Measurements from ENCODE around the gene PCBP3. TPM values are rescaled to one million over a fixed set of nuclear protein-coding genes. Genes with fewer than 3 reads are reported as not detected.
"Not testable (repeated sequence)": the region's sequence is repeated elsewhere in the genome, so short reads cannot be mapped to it uniquely, and the experiment has no call there.

The PCBP3 gene
- total RNA-seq, 1 experiment from 2014 or later, result 15.2 TPM

- Histone ChIP-seq H3K4me1 (replicated peaks) (peaks cover 38% of the 10 kb centered on the region), H3K27me3 (replicated peaks) (no peaks in the 10 kb centered on the region), H3K4me3 (peak overlapping the region; percentile 99), H3K27ac (peak overlapping the region; percentile 42), H3K9me3 (replicated peaks) (peaks cover 2% of the 10 kb centered on the region), H3K36me3 (peaks cover 5% of the 10 kb centered on the region; the same call in 1 of the 2 replicates)
- peak in 1 of 2 experiments; percentile 38 for DNase-seq (ENCODE audit: low read depth in 1 of 2, low spot score in 2 of 2)
These were observed 749 bp downstream of the PCBP3 start for GRCh38 chr21:45644041-45644906.

GRCh38 chr21:45651921-45652320, 8.4 kb downstream of the PCBP3 start:
- no peak for DNase-seq (ENCODE audit: low read depth in 1 of 2, low spot score in 2 of 2)
- Histone ChIP-seq H3K36me3 (no peaks in the 10 kb centered on the region; the same call in 1 of the 2 replicates), H3K27me3 (replicated peaks) (no peaks in the 10 kb centered on the region), H3K4me3 (no peak overlapping the region), H3K9me3 (replicated peaks) (no peaks in the 10 kb centered on the region), H3K27ac (no peak overlapping the region), H3K4me1 (replicated peaks) (peaks cover 20% of the 10 kb centered on the region)

- peak in 1 of 2 experiments; percentile 43 for DNase-seq (ENCODE audit: low read depth in 1 of 2, low spot score in 2 of 2)
- Histone ChIP-seq H3K4me1 (replicated peaks) (peaks cover 20% of the 10 kb centered on the region), H3K4me3 (no peak overlapping the region), H3K27me3 (replicated peaks) (no peaks in the 10 kb centered on the region), H3K36me3 (no peaks in the 10 kb centered on the region), H3K27ac (0 out of 2 replicates have a peak overlapping the region, but pooled peaks have one; percentile 8), H3K9me3 (replicated peaks) (no peaks in the 10 kb centered on the region)
These were observed 11.6 kb downstream of the PCBP3 start for GRCh38 chr21:45655124-45655523.

- not testable (repeated sequence) for H3K36me3 ChIP-seq; H3K27me3 ChIP-seq (replicated peaks); H3K4me3 ChIP-seq; DNase-seq (ENCODE audit: low read depth in 1 of 2, low spot score in 2 of 2); H3K27ac ChIP-seq; H3K9me3 ChIP-seq (replicated peaks)
- peaks cover 20% of the 10 kb centered on the region for H3K4me1 ChIP-seq (replicated peaks)
These were observed 12.6 kb downstream of the PCBP3 start for GRCh38 chr21:45656114-45656513.

GRCh38 chr21:45661913-45662622, 18.5 kb downstream of the PCBP3 start:
- not testable (repeated sequence) for H3K36me3 ChIP-seq; H3K9me3 ChIP-seq (replicated peaks); DNase-seq (ENCODE audit: low read depth in 1 of 2, low spot score in 2 of 2); H3K27ac ChIP-seq; H3K27me3 ChIP-seq (replicated peaks); H3K4me3 ChIP-seq; H3K4me1 ChIP-seq (replicated peaks)

- not testable (repeated sequence) for H3K27me3 ChIP-seq (replicated peaks); H3K36me3 ChIP-seq; H3K4me3 ChIP-seq; H3K27ac ChIP-seq; H3K4me1 ChIP-seq (replicated peaks); DNase-seq (ENCODE audit: low read depth in 1 of 2, low spot score in 2 of 2); H3K9me3 ChIP-seq (replicated peaks)
These were observed 19.2 kb downstream of the PCBP3 start for GRCh38 chr21:45662623-45663245.

GRCh38 chr21:45669382-45669781, 25.9 kb downstream of the PCBP3 start:
- no peak for DNase-seq (ENCODE audit: low read depth in 1 of 2, low spot score in 2 of 2)
- H3K27me3 ChIP-seq (replicated peaks), result no peaks in the 10 kb centered on the region
- no peaks in the 10 kb centered on the region for H3K4me1 ChIP-seq (replicated peaks)
- H3K36me3 ChIP-seq, result peaks cover 20% of the 10 kb centered on the region
- peaks cover 3% of the 10 kb centered on the region; the same call in 1 of the 2 replicates for H3K9me3 ChIP-seq (replicated peaks)
- H3K27ac ChIP-seq, result no peak overlapping the region
- H3K4me3 ChIP-seq, result no peak overlapping the region

- Histone ChIP-seq H3K27ac (no peak overlapping the region), H3K36me3 (peaks cover 20% of the 10 kb centered on the region), H3K27me3 (replicated peaks) (no peaks in the 10 kb centered on the region), H3K4me3 (no peak overlapping the region), H3K4me1 (replicated peaks) (no peaks in the 10 kb centered on the region), H3K9me3 (replicated peaks) (peaks cover 3% of the 10 kb centered on the region; the same call in 1 of the 2 replicates)
- no peak for DNase-seq (ENCODE audit: low read depth in 1 of 2, low spot score in 2 of 2)
These were observed 27.2 kb downstream of the PCBP3 start for GRCh38 chr21:45670731-45671130.

- H3K36me3 ChIP-seq, result peaks cover 23% of the 10 kb centered on the region
- H3K9me3 ChIP-seq (replicated peaks); DNase-seq (ENCODE audit: low read depth in 1 of 2, low spot score in 2 of 2): not testable (repeated sequence)
These were observed 35.3 kb downstream of the PCBP3 start for GRCh38 chr21:45678790-45679189.

GRCh38 chr21:45680215-45680614, 36.7 kb downstream of the PCBP3 start:
- H3K36me3 ChIP-seq, result peaks cover 14% of the 10 kb centered on the region; the same call in 1 of the 2 replicates
- no peak overlapping the region for H3K4me3 ChIP-seq
- H3K9me3 ChIP-seq (replicated peaks), result no peaks in the 10 kb centered on the region
- no peak overlapping the region for H3K27ac ChIP-seq
- no peaks in the 10 kb centered on the region for H3K27me3 ChIP-seq (replicated peaks)
- no peaks in the 10 kb centered on the region for H3K4me1 ChIP-seq (replicated peaks)
- DNase-seq (ENCODE audit: low read depth in 1 of 2, low spot score in 2 of 2), result no peak

More at GRCh38 chr21:45678790-45679189, 35.3 kb downstream of the PCBP3 start:
- H3K4me1 ChIP-seq (replicated peaks); H3K27me3 ChIP-seq (replicated peaks); H3K27ac ChIP-seq; H3K4me3 ChIP-seq: not testable (repeated sequence)

- Histone ChIP-seq H3K27ac (no peak overlapping the region), H3K4me3 (no peak overlapping the region), H3K4me1 (replicated peaks) (no peaks in the 10 kb centered on the region), H3K27me3 (replicated peaks) (no peaks in the 10 kb centered on the region), H3K9me3 (replicated peaks) (no peaks in the 10 kb centered on the region), H3K36me3 (no peaks in the 10 kb centered on the region; the same call in 1 of the 2 replicates)
- DNase-seq (ENCODE audit: low read depth in 1 of 2, low spot score in 2 of 2), result peak in 1 of 2 experiments; percentile 5
These were observed 51.6 kb downstream of the PCBP3 start for GRCh38 chr21:45695086-45695485.

GRCh38 chr21:45698493-45699184, 55.1 kb downstream of the PCBP3 start:
- DNase-seq (ENCODE audit: low read depth in 1 of 2, low spot score in 2 of 2), result no peak
- Histone ChIP-seq H3K27ac (no peak overlapping the region), H3K4me3 (no peak overlapping the region), H3K36me3 (peaks cover 5% of the 10 kb centered on the region), H3K4me1 (replicated peaks) (no peaks in the 10 kb centered on the region), H3K27me3 (replicated peaks) (no peaks in the 10 kb centered on the region), H3K9me3 (replicated peaks) (no peaks in the 10 kb centered on the region)

GRCh38 chr21:45699251-45699942, 55.9 kb downstream of the PCBP3 start:
- Histone ChIP-seq H3K27me3 (replicated peaks) (no peaks in the 10 kb centered on the region), H3K36me3 (peaks cover 5% of the 10 kb centered on the region), H3K27ac (no peak overlapping the region), H3K4me1 (replicated peaks) (no peaks in the 10 kb centered on the region), H3K9me3 (replicated peaks) (no peaks in the 10 kb centered on the region), H3K4me3 (no peak overlapping the region)
- DNase-seq (ENCODE audit: low read depth in 1 of 2, low spot score in 2 of 2), result no peak

All from SJSA1 (cell line).